ENCODE data around the gene TRPM5.

The TRPM5 gene

DNA sequence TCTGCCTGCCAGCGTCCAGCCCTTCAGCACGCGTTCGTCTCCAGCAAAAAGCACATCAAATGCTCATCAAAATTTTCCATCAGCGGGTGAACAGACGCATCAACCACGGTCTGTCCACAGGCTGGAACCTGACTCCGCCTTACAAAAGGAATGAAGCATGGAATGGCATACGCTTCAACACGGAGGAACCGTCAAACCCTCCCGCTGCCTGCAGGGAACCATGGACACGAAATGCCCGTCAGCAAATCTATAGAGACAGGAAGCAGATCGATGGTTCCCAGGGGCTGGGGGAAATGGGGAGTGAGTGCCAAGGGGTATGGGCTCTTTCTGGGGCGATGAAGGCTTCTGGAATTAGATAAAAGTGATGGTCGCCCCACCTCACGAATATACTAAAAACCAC is 27.5 kb downstream of the TRPM5 start:
- DNase-seq (ENCODE audit: low spot score), result no peak
- TF ChIP-seq, protein P1, sequence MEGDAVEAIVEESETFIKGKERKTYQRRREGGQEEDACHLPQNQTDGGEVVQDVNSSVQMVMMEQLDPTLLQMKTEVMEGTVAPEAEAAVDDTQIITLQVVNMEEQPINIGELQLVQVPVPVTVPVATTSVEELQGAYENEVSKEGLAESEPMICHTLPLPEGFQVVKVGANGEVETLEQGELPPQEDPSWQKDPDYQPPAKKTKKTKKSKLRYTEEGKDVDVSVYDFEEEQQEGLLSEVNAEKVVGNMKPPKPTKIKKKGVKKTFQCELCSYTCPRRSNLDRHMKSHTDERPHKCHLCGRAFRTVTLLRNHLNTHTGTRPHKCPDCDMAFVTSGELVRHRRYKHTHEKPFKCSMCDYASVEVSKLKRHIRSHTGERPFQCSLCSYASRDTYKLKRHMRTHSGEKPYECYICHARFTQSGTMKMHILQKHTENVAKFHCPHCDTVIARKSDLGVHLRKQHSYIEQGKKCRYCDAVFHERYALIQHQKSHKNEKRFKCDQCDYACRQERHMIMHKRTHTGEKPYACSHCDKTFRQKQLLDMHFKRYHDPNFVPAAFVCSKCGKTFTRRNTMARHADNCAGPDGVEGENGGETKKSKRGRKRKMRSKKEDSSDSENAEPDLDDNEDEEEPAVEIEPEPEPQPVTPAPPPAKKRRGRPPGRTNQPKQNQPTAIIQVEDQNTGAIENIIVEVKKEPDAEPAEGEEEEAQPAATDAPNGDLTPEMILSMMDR (IDR thresholded peaks at IDR 0.05; ENCODE audit: extremely low read depth, insufficient read depth, missing control alignments), result no peak
- in situ Hi-C loops (cut with MboI; ENCODE audit: low pct_unique_long_range_greater_than_20kb, low sequenced_read_pairs, unreplicated experiment), result loop anchor here (25.0 kb wide), 1 partner anchor 229 kb away; no protein-coding TSS in a partner anchor

DNA sequence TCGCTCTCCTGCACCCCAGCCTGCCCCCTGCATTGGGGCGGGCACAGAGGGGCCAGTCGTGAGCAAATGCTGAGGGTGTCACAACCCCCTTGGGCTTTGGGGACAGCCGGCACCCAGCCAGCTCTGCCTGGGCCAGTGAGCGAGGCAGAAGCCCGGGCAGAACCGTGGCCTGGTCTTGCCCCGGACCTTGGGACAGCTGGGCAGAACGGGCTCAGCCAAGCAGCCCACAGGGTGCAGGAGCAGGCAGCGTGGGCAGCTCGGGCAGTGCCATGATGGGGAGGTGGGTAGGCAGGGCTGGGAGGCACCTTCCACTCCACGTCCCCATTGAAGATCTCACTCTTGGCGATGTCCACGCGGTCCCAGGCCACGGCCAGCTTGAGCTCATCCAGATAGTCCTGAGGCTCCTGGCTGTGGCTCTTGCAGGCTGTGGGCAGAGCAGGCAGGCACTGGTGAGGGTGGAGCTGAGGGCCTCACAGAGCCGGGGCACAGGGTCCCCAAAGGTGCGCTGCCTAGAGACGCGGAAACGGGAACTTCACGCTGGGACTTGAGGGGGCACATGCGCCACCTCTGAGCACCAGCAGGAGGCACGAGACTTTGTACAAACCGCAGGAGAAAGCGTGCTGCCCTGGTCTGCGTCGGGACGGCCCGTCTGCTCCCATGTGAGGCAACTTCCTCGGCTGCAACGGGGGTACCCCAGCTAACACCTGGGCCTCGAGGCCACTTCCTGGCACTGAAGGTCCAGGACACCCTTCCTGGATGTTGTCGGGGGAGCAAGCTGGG is 28.5 kb downstream of the TRPM5 start:
- in situ Hi-C loops (cut with MboI; ENCODE audit: low pct_unique_long_range_greater_than_20kb, low sequenced_read_pairs, unreplicated experiment), result loop anchor here (25.0 kb wide), 1 partner anchor 228 kb away; no protein-coding TSS in a partner anchor
- TF ChIP-seq, protein P1 (IDR thresholded peaks at IDR 0.05; ENCODE audit: extremely low read depth, insufficient read depth, missing control alignments), result no peak
- DNase-seq (ENCODE audit: low spot score), result no peak

DNA sequence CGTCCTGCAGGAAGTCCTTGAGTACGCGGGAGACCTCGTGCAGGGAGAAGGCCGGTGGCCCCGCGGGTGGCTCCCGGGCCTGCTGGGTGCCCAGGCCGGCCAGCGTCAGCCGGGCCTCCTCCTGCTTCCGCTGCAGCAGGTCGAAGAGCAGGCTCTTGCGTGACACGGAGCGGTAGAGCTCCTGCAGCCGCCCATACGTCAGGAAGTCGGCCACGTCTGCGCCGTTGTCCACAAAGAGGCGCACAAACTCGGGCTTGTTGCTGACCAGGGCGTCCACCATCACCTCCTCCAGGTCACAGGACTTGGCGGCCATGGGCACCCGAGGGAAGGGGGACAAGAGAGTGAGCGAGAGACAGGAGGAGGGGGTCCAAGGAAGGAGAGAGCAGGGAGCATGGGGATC is 29.1 kb downstream of the TRPM5 start:
- in situ Hi-C loops (cut with MboI; ENCODE audit: low pct_unique_long_range_greater_than_20kb, low sequenced_read_pairs, unreplicated experiment), result loop anchor here (25.0 kb wide), 1 partner anchor 228 kb away; no protein-coding TSS in a partner anchor
- TF ChIP-seq, protein P1 (IDR thresholded peaks at IDR 0.05; ENCODE audit: extremely low read depth, insufficient read depth, missing control alignments), result no peak
- DNase-seq (ENCODE audit: low spot score), result no peak

DNA sequence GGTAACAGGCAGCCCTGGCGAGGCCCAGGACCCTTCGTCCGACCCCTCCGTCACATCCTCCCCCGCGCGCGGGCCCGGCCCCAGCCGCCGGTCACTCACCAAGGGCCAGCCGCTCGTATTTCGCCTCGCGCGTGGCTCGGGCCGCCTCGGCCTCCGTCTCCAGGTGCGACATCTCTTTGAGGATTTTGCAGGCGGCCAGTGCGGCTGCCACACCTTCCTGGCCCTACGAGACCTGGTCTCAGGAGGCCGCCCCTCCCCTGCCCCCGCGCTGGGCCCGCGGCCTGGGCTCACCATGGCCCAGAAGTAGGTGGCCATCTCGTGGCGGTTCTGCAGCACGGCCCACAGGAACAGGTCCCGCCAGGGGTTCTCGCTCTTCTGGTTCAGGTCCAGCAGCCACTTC is 29.7 kb downstream of the TRPM5 start:
- DNase-seq (ENCODE audit: low spot score), result no peak
- in situ Hi-C loops (cut with MboI; ENCODE audit: low pct_unique_long_range_greater_than_20kb, low sequenced_read_pairs, unreplicated experiment), result loop anchor here (25.0 kb wide), 1 partner anchor 227 kb away; no protein-coding TSS in a partner anchor

DNA sequence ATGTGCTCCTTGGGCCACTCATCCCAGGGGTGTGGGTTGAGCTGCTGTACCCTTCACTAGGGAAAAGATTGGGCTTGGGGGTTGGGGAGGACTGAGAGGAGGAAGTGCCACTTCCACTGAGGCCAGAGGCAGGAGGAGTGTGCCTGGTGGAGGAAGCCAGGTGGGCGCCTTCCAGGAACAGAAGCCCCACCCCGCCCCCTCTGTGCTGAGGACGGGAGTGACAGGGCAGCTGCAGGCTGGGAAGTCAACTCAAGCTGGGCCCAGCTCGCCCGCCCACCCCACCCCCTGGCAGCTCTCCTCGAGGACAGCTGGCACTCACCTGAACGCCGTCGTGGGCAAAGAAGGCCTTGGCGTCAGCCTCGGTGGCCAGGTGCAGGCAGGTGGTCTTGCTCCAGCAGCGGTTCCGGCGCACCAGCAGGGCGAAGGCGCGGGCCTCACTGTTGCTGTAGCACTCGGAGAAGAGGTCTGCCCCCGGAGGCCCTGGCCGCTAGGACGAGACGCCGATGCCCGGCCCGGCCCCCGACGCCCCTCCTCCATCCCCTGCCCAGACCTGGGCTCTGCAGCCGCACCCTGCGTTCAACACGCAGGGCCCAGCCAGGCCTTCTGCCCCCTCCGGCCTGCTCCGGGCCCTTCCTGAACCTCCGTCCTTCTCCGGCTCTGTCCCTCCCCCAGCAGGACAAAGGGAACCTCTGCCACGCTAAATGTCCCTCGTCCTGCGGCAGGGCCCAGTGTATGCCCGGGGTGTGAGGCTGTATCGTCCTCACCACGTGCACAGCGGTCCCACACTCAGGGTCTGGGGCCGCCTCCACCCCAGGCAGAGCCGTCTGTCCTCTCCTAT is 30.4 kb downstream of the TRPM5 start:
- TF ChIP-seq, protein P1 (IDR thresholded peaks at IDR 0.05; ENCODE audit: extremely low read depth, insufficient read depth, missing control alignments), result no peak
- DNase-seq (ENCODE audit: low spot score), result no peak
- in situ Hi-C loops (cut with MboI; ENCODE audit: low pct_unique_long_range_greater_than_20kb, low sequenced_read_pairs, unreplicated experiment), result loop anchor here (25.0 kb wide), 1 partner anchor 227 kb away; no protein-coding TSS in a partner anchor

More for the DNA sequence above, 29.7 kb downstream of the TRPM5 start:
- TF ChIP-seq, protein P1 (IDR thresholded peaks at IDR 0.05; ENCODE audit: extremely low read depth, insufficient read depth, missing control alignments), result no peak

DNA sequence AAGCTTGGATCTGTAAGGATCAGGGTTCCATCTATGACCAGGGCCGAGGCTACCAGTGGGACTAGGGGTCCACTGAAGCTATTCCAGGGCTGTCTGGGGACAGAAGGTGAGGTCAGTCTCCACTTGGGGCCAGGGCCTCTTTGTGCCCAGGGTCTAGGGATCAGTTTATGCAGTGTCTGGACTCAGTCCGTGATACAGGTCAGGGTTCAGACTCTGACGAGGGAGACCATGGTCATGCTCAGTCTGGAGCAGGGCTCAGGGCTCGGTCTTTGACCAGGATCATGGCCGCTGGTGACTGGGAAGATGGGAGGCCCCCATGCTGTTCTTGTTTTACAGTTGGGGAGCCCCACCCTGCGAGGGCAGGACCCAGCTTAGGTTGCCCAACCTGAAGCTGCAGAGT is 32.0 kb downstream of the TRPM5 start:
- in situ Hi-C loops (cut with MboI; ENCODE audit: low pct_unique_long_range_greater_than_20kb, low sequenced_read_pairs, unreplicated experiment), result loop anchor here (25.0 kb wide), 1 partner anchor 225 kb away; no protein-coding TSS in a partner anchor
- DNase-seq (ENCODE audit: low spot score), result no peak
- TF ChIP-seq, protein P1 (IDR thresholded peaks at IDR 0.05; ENCODE audit: extremely low read depth, insufficient read depth, missing control alignments), result no peak

Measured in GM13977 (cell line).